ENCODE results near the gene CALM3.

CALM3 gene

GRCh38 chr19:46659151-46660007 is 58.2 kb downstream of the CALM3 start:
- H3K4me3 ChIP-seq (replicated peaks; ENCODE audit: low read depth, low read length), result peak overlapping the region; percentile 63
- no peak for TF ChIP-seq CTCF (IDR thresholded peaks at IDR 0.05; ENCODE audit: low read depth, low read length, missing control alignments)
- DNase-seq (ENCODE audit: extremely low read depth, low read depth), result no peak

DNA sequence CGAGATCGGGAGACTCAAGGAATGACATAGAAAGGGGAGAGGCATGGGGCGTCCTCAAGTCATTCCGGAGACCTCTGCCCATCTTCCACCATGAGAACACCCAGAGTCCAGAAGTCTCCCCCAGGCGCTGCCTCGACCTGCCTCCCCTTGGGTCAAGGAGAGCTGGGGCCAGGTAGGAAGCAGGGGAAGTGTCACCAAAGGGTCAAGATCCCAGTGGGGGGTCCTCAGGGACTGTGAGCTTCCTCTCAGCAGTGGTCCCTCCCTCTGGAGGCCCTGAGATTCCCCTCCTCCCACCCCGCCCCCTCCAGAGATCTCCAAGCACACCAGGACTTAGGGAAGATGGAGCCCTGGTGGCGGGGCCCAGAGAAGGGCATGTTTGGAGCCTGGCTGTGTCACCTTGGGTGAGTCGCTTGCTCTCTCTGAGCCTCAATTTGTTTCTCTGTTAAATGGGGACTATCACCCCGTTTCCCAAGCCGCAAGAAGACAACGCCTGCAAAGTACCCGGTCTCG is 58.9 kb downstream of the CALM3 start:
- no peak for DNase-seq (ENCODE audit: extremely low read depth, low read depth)

More for the DNA sequence above, 58.9 kb downstream of the CALM3 start:
- peak overlapping the region; percentile 63 for H3K4me3 ChIP-seq (replicated peaks; ENCODE audit: low read depth, low read length)
- no peak for TF ChIP-seq CTCF (IDR thresholded peaks at IDR 0.05; ENCODE audit: low read depth, low read length, missing control alignments)
